Stimulated activated CD4-positive, alpha-beta T cell treated with anti-CD3 and anti-CD28 coated beads, Interleukin-4, amount 100 ng/mL, for 1 hour (primary cell): ENCODE data around the gene TCP11L2.
"Not testable (repeated sequence)": the region's sequence is repeated elsewhere in the genome, so short reads cannot be mapped to it uniquely, and the experiment has no call there.

Experiments
- DNase-seq: peaks from one replicate; pipeline ENCODE4 v3.0.0-alpha.2; 2020

TCP11L2 gene

GRCh38 chr12:106345746-106346145, 43.2 kb downstream of the TCP11L2 start:
- no peak for DNase-seq

GRCh38 chr12:106348411-106348810, 45.9 kb downstream of the TCP11L2 start:
- DNase-seq: no peak

- no peak for DNase-seq
Measured at GRCh38 chr12:106353175-106353574, 50.6 kb downstream of the TCP11L2 start.

- peak; percentile 95 for DNase-seq
Measured at GRCh38 chr12:106357549-106358395, 55.2 kb downstream of the TCP11L2 start, which contains the start of gene POLR3B. Gene POLR3B (plus strand): TSS chr12:106357748. CDS start chr12:106357880, 132 bp downstream.

- no peak for DNase-seq
Measured at GRCh38 chr12:106358396-106359241, 56.1 kb downstream of the TCP11L2 start.

GRCh38 chr12:106359646-106360399, 57.3 kb downstream of the TCP11L2 start:
- no peak for DNase-seq

- DNase-seq: no peak
Measured at GRCh38 chr12:106360400-106360994, 58.0 kb downstream of the TCP11L2 start.

GRCh38 chr12:106362971-106363370, 60.4 kb downstream of the TCP11L2 start:
- DNase-seq: no peak

- no peak for DNase-seq
Measured at GRCh38 chr12:106364261-106364660, 61.7 kb downstream of the TCP11L2 start.

GRCh38 chr12:106369624-106370346, 67.3 kb downstream of the TCP11L2 start:
- no peak for DNase-seq

GRCh38 chr12:106378788-106379187, 76.3 kb downstream of the TCP11L2 start:
- no peak for DNase-seq

GRCh38 chr12:106380954-106381353, 78.4 kb downstream of the TCP11L2 start:
- DNase-seq: no peak

GRCh38 chr12:106381866-106382265, 79.3 kb downstream of the TCP11L2 start:
- not testable (repeated sequence) for DNase-seq

- DNase-seq: no peak
Measured at GRCh38 chr12:106386813-106387535, 84.4 kb downstream of the TCP11L2 start.

- DNase-seq: no peak
Measured at GRCh38 chr12:106387848-106388377, 85.4 kb downstream of the TCP11L2 start.

- DNase-seq: no peak
Measured at GRCh38 chr12:106389151-106389550, 86.6 kb downstream of the TCP11L2 start.

GRCh38 chr12:106392759-106393158, 90.2 kb downstream of the TCP11L2 start:
- no peak for DNase-seq
